Panc1 (cell line): ENCODE measurements around the gene GUK1. TPM values are rescaled to one million over a fixed set of nuclear protein-coding genes. Genes with fewer than 3 reads are reported as not detected.

Experiments used
- ATAC-seq: fragments of 200-7000 bp; cut with Tn5 transposase; 2 replicates; pipeline ENCODE4 v1.9.1; 2020; ENCODE audit warnings: mild to moderate bottlenecking, moderate library complexity
- BruUV-seq: library from RNA; stranded (reverse); fragments of 400-500 nt; replicated peaks from 2 replicates; lab custom pipeline; 2021; lab: Mats Ljungman, UMichigan
- CTCF ChIA-PET: fragments of 300-600 bp; sonication (Branson Sonifier 250); formaldehyde crosslinking; loops from one replicate; lab custom pipeline; 2022; ENCODE audit warnings: antibody characterized with exemption; lab: Charles Lee
- POLR2A ChIA-PET: fragments of 300-600 bp; sonication (Branson Sonifier 250); formaldehyde crosslinking; loops from one replicate; lab custom pipeline; 2022; ENCODE audit warnings: antibody characterized with exemption; lab: Charles Lee
- DNase-seq: peaks from one replicate; pipeline ENCODE4 v3.0.0-alpha.2; 2010; ENCODE audit warnings: low read depth, low spot score
- H3K27ac ChIP-seq: 2 replicates; pipeline ENCODE4 v1.5.1; 2011; ENCODE audit warnings: mild to moderate bottlenecking, low read length, inconsistent platforms
- H3K27me3 ChIP-seq: fragments of 200-500 bp; sonication (Bioruptor generic); 2 replicates; pipeline ENCODE4 v1.6.0; 2014; ENCODE audit warnings: low read length, inconsistent platforms; ENCODE audit not compliant: control insufficient read depth, insufficient read depth
- H3K36me3 ChIP-seq: fragments of 200-500 bp; sonication (Bioruptor generic); 2 replicates; pipeline ENCODE4 v1.5.1; 2014; ENCODE audit warnings: inconsistent platforms, mild to moderate bottlenecking, low read length, moderate library complexity; ENCODE audit not compliant: control insufficient read depth, insufficient read depth
- H3K4me1 ChIP-seq: 2 replicates; pipeline ENCODE4 v1.5.1; 2011; ENCODE audit warnings: inconsistent platforms, mild to moderate bottlenecking, low read length, moderate library complexity; ENCODE audit not compliant: control insufficient read depth, insufficient read depth
- H3K4me3 ChIP-seq, 2 experiments: 2 replicates each; pipeline ENCODE4 v1.5.1; 2011 to 2012; ENCODE audit warnings: low read depth in 2 of 2, low read length in 2 of 2, mild to moderate bottlenecking in 2 of 2, inconsistent platforms in 1 of 2, moderate library complexity in 1 of 2
- H3K9me3 ChIP-seq: fragments of 200-500 bp; sonication (Bioruptor generic); 2 replicates; pipeline ENCODE4 v1.5.1; 2014; ENCODE audit warnings: low read depth, mild to moderate bottlenecking, inconsistent platforms, low read length, moderate library complexity; ENCODE audit not compliant: control insufficient read depth, insufficient read depth
- CTCF ChIP-seq: fragments of 450-650 bp; IDR thresholded peaks from 2 replicates; pipeline ENCODE4 v1.5.1; 2017; ENCODE audit warnings: mild to moderate bottlenecking
- POLR2AphosphoS5 ChIP-seq: IDR thresholded peaks from 2 replicates; pipeline ENCODE4 v1.6.1; 2012; ENCODE audit warnings: mild to moderate bottlenecking, low read depth, low read length, moderate library complexity
- REST ChIP-seq, 2 experiments: IDR thresholded peaks; 2 replicates each; pipeline ENCODE4 v1.6.1; 2011 to 2012; ENCODE audit warnings: low read depth in 2 of 2, control low read depth in 1 of 2, low read length in 1 of 2, mild to moderate bottlenecking in 1 of 2, moderate library complexity in 1 of 2; ENCODE audit not compliant: insufficient read depth in 1 of 2
- SIN3A ChIP-seq: IDR thresholded peaks from 2 replicates; pipeline ENCODE4 v1.6.1; 2012; ENCODE audit warnings: low read depth, mild to moderate bottlenecking, low read length, moderate library complexity, borderline replicate concordance; ENCODE audit not compliant: insufficient read depth
- TCF7L2 ChIP-seq: IDR thresholded peaks from 2 replicates; pipeline ENCODE4 v1.6.1; 2011; ENCODE audit warnings: mild to moderate bottlenecking, low read depth, low read length, inconsistent platforms
- in situ Hi-C: cut with HindIII; loops from 2 replicates; pipeline ENCODE4 v1.10.0; 2016; ENCODE audit warnings: low sequenced_read_pairs, low pct_unique_long_range_greater_than_20kb
- intact Hi-C: fragments of 100-400 bp; cut with micrococcal nuclease; formaldehyde crosslinking; loops from one replicate; pipeline ENCODE4 v1.10.0; 2022; ENCODE audit not compliant: unreplicated experiment
- total RNA-seq: library from RNA; stranded (reverse); gene quantifications from one replicate; pipeline ENCODE4 v1.2.1, GENCODE V29; 2021; ENCODE audit not compliant: unreplicated experiment

The GUK1 gene
- total RNA-seq, 1 experiment from 2014 or later, result 188 TPM

GRCh38 chr1:228149406-228150119, 9.5 kb downstream of the GUK1 start, which contains the start of gene GJC2:
Gene GJC2 (plus strand): TSS chr1:228149930. CDS start chr1:228157759, 7,829 bp downstream.
- Histone ChIP-seq H3K27ac (peak within 1 kb of the TSS; percentile 72), H3K27me3 (no peaks in the 10 kb centered on the region), H3K4me3 (no peak within 1 kb of the TSS), H3K4me1 (peaks cover 28% of the 10 kb centered on the region), H3K9me3 (no peaks in the 10 kb centered on the region), H3K36me3 (no peaks in the 10 kb centered on the region; the same call in 1 of the 2 replicates)
- ChIA-PET POLR2A (no interaction called here), CTCF (interaction anchor here (0.6 kb wide), 2 partner anchors 143 to 308 kb away, joined by 5 to 6 read pairs; a partner anchor contains a TSS)
- in situ Hi-C loops (no loop called here), intact Hi-C loops (no loop called here)
- DNase-seq (no peak), ATAC-seq (peak; percentile 52)
- TF ChIP-seq TCF7L2 (no peak), CTCF (no peak), SIN3A (no peak), REST (IDR thresholded peaks at IDR 0.05; ENCODE audit: insufficient read depth in 1 of 2, low read depth in 2 of 2, low read length in 1 of 2) (no peak), POLR2AphosphoS5 (no peak)
- BruUV-seq, result no TSS peak

- in situ Hi-C loops, result no loop called here
- Histone ChIP-seq H3K36me3 (no peaks in the 10 kb centered on the region; the same call in 1 of the 2 replicates), H3K27ac (no peak overlapping the region; the same call in 1 of the 2 replicates), H3K27me3 (no peaks in the 10 kb centered on the region), H3K4me1 (peaks cover 28% of the 10 kb centered on the region), H3K9me3 (no peaks in the 10 kb centered on the region), H3K4me3 (no peak overlapping the region)
- TF ChIP-seq SIN3A (no peak), REST (IDR thresholded peaks at IDR 0.05; ENCODE audit: insufficient read depth in 1 of 2, low read depth in 2 of 2, low read length in 1 of 2) (no peak), POLR2AphosphoS5 (no peak), CTCF (no peak), TCF7L2 (no peak)
- DNase-seq (no peak), ATAC-seq (peak; percentile 3; the same call in 1 of the 2 replicates)
- intact Hi-C loops, result no loop called here
- no TSS peak for BruUV-seq
- ChIA-PET CTCF (interaction anchor here (0.6 kb wide), 2 partner anchors 144 to 307 kb away, joined by 5 to 6 read pairs; a partner anchor contains a TSS), POLR2A (no interaction called here)
Measured at GRCh38 chr1:228150120-228150460, 10.0 kb downstream of the GUK1 start.
